ENCODE measurements around the gene GTF2H4. TPM values are rescaled to one million over a fixed set of nuclear protein-coding genes. Genes with fewer than 3 reads are reported as not detected.

The GTF2H4 gene
- total and polyA plus RNA-seq, 12 donors: 3.7 to 71.9 (median 29.9) TPM

- intact Hi-C loops (cut with DNase I): loop anchor here in 1 of 2 donors (10.0 kb wide), 1 partner anchor 143 kb away; the partner anchor contains the start of genes FLOT1 and IER3
- Histone ChIP-seq H3K4me1 (replicated peaks in 1 of 2) (peaks cover 21 to 35% of the 10 kb centered on the region in 2 donors), H3K27ac (no peak overlapping the region), H3K36me3 (replicated peaks in 1 of 2) (peaks cover 0 to 27% of the 10 kb centered on the region in 2 donors), H3K27me3 (no peaks in the 10 kb centered on the region), H3K4me3 (no peak overlapping the region), H3K9me3 (replicated peaks in 1 of 3) (no peaks in the 10 kb centered on the region)
- DNase-seq: no peak
- WGBS, 4 donors: 57 to 69% (median 60%) methylated on average over 6 of the region's 6 CpGs
- no peak for TF ChIP-seq CTCF (IDR thresholded peaks at IDR 0.05)
- TF ChIP-seq POLR2A (IDR thresholded peaks at IDR 0.05): no peak
Observed at GRCh38 chr6:30887901-30888815, 19.8 kb upstream of the GTF2H4 start.

GRCh38 chr6:30888816-30889495 lies 19.1 kb upstream of the GTF2H4 start:
- peaks cover 0 to 35% of the 10 kb centered on the region in 2 donors for H3K36me3 ChIP-seq (replicated peaks in 1 of 2)
- peak in 2 of 7 donors; percentile 21 for DNase-seq
- intact Hi-C loops (cut with DNase I): loop anchor here in 1 of 2 donors (10.0 kb wide), 1 partner anchor 144 kb away; the partner anchor contains the start of genes FLOT1 and IER3

GRCh38 chr6:30889496-30889885 lies 18.5 kb upstream of the GTF2H4 start:
- peaks cover 0 to 40% of the 10 kb centered on the region in 2 donors for H3K36me3 ChIP-seq (replicated peaks in 1 of 2)
- H3K4me3 ChIP-seq: no peak overlapping the region
- 72 to 86% (median 79%) methylated on average over 4 of the region's 4 CpGs for WGBS, 4 donors
- H3K9me3 ChIP-seq (replicated peaks in 1 of 3): no peaks in the 10 kb centered on the region
- TF ChIP-seq POLR2A (IDR thresholded peaks at IDR 0.05) (no peak), CTCF (IDR thresholded peaks at IDR 0.05) (no peak)
- peaks cover 13 to 28% of the 10 kb centered on the region in 2 donors for H3K4me1 ChIP-seq (replicated peaks in 1 of 2)
- H3K27ac ChIP-seq: no peak overlapping the region
- DNase-seq: peak in 1 of 7 donors; percentile 9
- intact Hi-C loops (cut with DNase I): loop anchor here in 1 of 2 donors (10.0 kb wide), 1 partner anchor 145 kb away; the partner anchor contains the start of genes FLOT1 and IER3
- no peaks in the 10 kb centered on the region for H3K27me3 ChIP-seq

More at GRCh38 chr6:30888816-30889495, 19.1 kb upstream of the GTF2H4 start:
- Histone ChIP-seq H3K27me3 (no peaks in the 10 kb centered on the region), H3K4me3 (no peak overlapping the region), H3K9me3 (replicated peaks in 1 of 3) (no peaks in the 10 kb centered on the region), H3K4me1 (replicated peaks in 1 of 2) (peaks cover 13 to 28% of the 10 kb centered on the region in 2 donors), H3K27ac (peak overlapping the region in 1 of 5 donors; percentile 42)
- TF ChIP-seq CTCF (IDR thresholded peaks at IDR 0.05) (no peak), POLR2A (IDR thresholded peaks at IDR 0.05) (no peak)
- WGBS, 4 donors: 84 to 92% (median 89%) methylated on average over 14 to 18 of the region's 18 CpGs

Measured in adrenal gland (tissue), 12 donors.